ENCODE data around the gene PRSS8.

Gene PRSS8

DNA sequence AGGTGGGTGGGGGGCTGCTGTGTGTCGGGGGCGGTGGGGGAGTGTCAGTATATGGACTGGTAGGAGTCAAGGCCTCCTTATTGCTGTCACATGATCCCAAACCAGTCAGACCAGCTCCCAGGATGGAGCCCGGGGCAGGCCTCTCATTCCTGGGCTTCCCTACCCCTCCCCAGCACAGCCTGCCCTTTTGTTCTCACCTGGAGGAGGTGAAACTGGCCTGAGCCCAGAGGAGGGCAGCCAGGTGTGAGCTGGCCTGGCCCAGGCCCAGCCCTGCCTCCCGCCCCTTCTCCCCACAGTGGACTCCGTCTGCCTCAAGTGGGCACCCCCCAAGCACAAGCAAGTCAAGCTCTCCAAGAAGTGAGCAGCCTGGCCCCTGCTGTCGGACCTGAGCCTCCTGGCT lies 4.6 kb downstream of the PRSS8 start:
- H3K9ac ChIP-seq (ENCODE audit: insufficient read length, low read depth): no peak overlapping the region
- no peak overlapping the region for H3K4me3 ChIP-seq (ENCODE audit: insufficient read length, low read depth)
- no peaks in the 10 kb centered on the region for H3K9me3 ChIP-seq (ENCODE audit: insufficient read depth, low read length)
- H3K36me3 ChIP-seq (ENCODE audit: insufficient read depth, insufficient read length, low read length): peaks cover 72% of the 10 kb centered on the region
- H3K27me3 ChIP-seq (ENCODE audit: insufficient read depth, insufficient read length): no peaks in the 10 kb centered on the region
- peaks cover 29% of the 10 kb centered on the region for H3K4me1 ChIP-seq (ENCODE audit: insufficient read depth, insufficient read length)
- no peak for TF ChIP-seq ZNF274 (IDR thresholded peaks at IDR 0.05; ENCODE audit: low read depth, low read length)
- TF ChIP-seq SUZ12 (IDR thresholded peaks at IDR 0.05; ENCODE audit: extremely low read depth, insufficient read depth, insufficient read length): no peak
- no peak for TF ChIP-seq YY1 (IDR thresholded peaks at IDR 0.05; ENCODE audit: insufficient read depth, insufficient read length)
- no peak for DNase-seq (ENCODE audit: low read depth, low spot score)

DNA sequence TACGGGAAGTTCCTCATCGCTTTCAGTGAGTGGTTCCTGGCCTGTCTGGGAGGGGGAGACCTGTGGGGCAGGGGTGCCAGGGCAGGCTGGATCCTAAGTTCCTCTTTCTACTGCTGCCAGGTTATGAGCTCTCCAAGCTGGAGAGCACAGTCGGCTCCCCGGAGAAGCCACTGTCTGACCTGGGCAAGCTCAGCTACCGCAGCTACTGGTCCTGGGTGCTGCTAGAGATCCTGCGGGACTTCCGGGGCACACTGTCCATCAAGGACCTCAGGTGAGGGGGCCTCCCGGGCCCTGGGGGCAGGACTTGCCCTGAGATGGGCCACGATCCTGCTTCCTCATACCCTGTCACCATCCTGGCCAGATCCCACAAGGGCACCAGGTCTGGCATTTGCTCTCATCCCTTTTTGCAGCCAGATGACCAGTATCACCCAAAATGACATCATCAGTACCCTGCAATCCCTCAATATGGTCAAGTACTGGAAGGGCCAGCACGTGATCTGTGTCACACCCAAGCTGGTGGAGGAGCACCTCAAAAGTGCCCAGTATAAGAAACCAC lies 5.1 kb downstream of the PRSS8 start:
- Histone ChIP-seq H3K27me3 (ENCODE audit: insufficient read depth, insufficient read length) (no peaks in the 10 kb centered on the region), H3K4me3 (ENCODE audit: insufficient read length, low read depth) (no peak overlapping the region), H3K9me3 (ENCODE audit: insufficient read depth, low read length) (no peaks in the 10 kb centered on the region), H3K4me1 (ENCODE audit: insufficient read depth, insufficient read length) (peaks cover 27% of the 10 kb centered on the region), H3K36me3 (ENCODE audit: insufficient read depth, insufficient read length, low read length) (peaks cover 76% of the 10 kb centered on the region), H3K9ac (ENCODE audit: insufficient read length, low read depth) (no peak overlapping the region)
- DNase-seq (ENCODE audit: low read depth, low spot score): no peak
- TF ChIP-seq YY1 (IDR thresholded peaks at IDR 0.05; ENCODE audit: insufficient read depth, insufficient read length) (no peak), SUZ12 (IDR thresholded peaks at IDR 0.05; ENCODE audit: extremely low read depth, insufficient read depth, insufficient read length) (no peak), ZNF274 (IDR thresholded peaks at IDR 0.05; ENCODE audit: low read depth, low read length) (no peak)

DNA sequence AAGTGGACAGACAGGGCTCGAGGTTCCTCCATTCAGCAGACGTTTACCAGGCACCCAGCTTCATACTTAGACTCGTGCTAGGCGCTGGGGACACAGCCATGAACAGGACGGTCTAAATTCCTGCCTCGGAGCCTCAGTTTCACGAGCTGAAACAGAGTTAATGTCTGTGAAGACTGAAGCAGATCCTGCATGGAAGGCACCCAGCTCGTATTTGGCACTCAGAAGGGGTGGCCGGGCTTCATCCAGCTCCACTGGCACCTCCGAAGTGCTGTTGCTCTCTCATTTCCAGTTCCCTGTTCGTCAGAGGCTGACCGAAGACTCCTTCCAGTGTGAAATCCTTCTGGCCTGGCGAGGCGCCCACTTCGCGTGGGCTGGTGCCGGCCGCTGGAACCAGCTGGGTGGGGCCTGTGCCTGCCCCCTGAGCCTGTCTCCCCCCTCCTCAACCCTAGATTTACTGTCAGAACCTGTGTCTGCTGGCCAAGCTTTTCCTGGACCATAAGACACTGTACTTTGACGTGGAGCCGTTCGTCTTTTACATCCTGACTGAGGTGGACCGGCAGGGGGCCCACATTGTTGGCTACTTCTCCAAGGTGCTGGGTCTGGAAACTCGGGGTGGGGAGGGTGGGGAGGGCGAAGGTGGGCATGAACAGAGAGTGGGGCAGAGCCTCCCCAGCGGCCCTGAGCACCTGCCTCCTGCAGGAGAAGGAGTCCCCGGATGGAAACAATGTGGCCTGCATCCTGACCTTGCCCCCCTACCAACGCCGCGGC lies 5.8 kb downstream of the PRSS8 start:
- peaks cover 81% of the 10 kb centered on the region for H3K36me3 ChIP-seq (ENCODE audit: insufficient read depth, insufficient read length, low read length)
- TF ChIP-seq YY1 (IDR thresholded peaks at IDR 0.05; ENCODE audit: insufficient read depth, insufficient read length): no peak
- no peak for TF ChIP-seq ZNF274 (IDR thresholded peaks at IDR 0.05; ENCODE audit: low read depth, low read length)
- TF ChIP-seq SUZ12 (IDR thresholded peaks at IDR 0.05; ENCODE audit: extremely low read depth, insufficient read depth, insufficient read length): no peak

DNA sequence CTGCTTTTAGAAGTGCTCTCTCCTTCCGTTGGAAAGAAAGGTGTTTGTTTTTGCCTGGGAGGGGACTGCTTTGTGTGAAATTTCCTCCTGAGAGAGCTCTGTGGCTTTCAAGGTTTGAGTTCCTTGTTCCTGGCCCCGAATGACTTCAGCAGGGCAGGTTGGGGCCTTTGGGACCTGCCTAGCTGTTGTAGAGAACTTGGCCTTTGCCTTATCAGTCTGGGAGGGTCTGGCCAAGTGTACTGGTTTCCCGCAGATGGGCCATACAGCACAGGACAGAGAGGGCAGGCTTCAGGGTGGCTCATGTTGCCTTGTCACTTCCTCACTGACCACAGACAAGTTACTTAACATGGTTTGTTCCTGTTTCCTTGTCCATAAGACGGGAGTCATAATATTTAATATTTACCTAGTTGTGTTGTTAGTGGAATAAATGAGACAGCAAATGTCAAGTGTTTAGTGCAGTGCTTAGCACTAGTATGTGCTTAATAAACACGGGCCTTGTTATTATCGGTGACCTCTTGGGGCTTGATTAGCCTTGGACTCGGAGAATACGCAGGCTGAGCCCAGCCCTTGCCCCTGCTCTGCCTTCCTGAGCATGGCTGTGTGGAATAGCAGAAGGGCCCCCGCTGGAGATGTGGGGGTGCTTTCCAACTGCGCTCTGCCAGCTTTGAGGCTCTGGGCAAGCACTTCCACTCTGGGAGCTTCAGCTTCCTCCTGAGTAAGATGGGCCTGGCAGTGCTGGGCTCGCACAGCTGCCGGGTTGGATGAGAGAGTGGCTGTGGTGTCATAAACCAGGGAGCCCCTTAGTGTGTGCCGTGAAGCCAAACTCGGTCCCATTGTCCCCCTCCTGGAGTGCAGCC lies 6.6 kb downstream of the PRSS8 start:
- H3K9ac ChIP-seq (ENCODE audit: insufficient read length, low read depth): no peak overlapping the region
- peaks cover 86% of the 10 kb centered on the region for H3K36me3 ChIP-seq (ENCODE audit: insufficient read depth, insufficient read length, low read length)
- no peaks in the 10 kb centered on the region for H3K9me3 ChIP-seq (ENCODE audit: insufficient read depth, low read length)
- H3K4me3 ChIP-seq (ENCODE audit: insufficient read length, low read depth): no peak overlapping the region
- TF ChIP-seq ZNF274 (IDR thresholded peaks at IDR 0.05; ENCODE audit: low read depth, low read length) (no peak), YY1 (IDR thresholded peaks at IDR 0.05; ENCODE audit: insufficient read depth, insufficient read length) (no peak), SUZ12 (IDR thresholded peaks at IDR 0.05; ENCODE audit: extremely low read depth, insufficient read depth, insufficient read length) (no peak)
- H3K27me3 ChIP-seq (ENCODE audit: insufficient read depth, insufficient read length): no peaks in the 10 kb centered on the region
- DNase-seq (ENCODE audit: low read depth, low spot score): no peak
- H3K4me1 ChIP-seq (ENCODE audit: insufficient read depth, insufficient read length): peaks cover 27% of the 10 kb centered on the region

More for the DNA sequence above, 5.8 kb downstream of the PRSS8 start:
- no peak for DNase-seq (ENCODE audit: low read depth, low spot score)
- no peak overlapping the region for H3K4me3 ChIP-seq (ENCODE audit: insufficient read length, low read depth)
- peaks cover 27% of the 10 kb centered on the region for H3K4me1 ChIP-seq (ENCODE audit: insufficient read depth, insufficient read length)
- H3K9me3 ChIP-seq (ENCODE audit: insufficient read depth, low read length): no peaks in the 10 kb centered on the region
- no peaks in the 10 kb centered on the region for H3K27me3 ChIP-seq (ENCODE audit: insufficient read depth, insufficient read length)
- H3K9ac ChIP-seq (ENCODE audit: insufficient read length, low read depth): no peak overlapping the region

DNA sequence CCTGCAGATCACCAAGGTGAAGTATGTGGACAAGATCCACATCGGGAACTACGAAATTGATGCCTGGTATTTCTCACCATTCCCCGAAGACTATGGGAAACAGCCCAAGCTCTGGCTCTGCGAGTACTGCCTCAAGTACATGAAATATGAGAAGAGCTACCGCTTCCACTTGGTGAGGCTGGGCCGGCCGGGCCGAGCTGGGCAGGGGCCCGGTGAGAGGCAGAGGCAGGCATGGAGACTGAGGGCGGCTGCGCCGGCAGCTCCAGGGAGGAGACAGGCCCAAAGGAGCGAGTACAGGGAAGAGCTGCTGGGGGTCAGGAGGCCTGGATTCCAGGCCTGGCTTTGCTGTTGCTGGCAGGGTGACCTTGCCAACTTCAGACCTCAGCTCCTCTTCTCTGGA lies 8.3 kb downstream of the PRSS8 start:
- no peaks in the 10 kb centered on the region for H3K9me3 ChIP-seq (ENCODE audit: insufficient read depth, low read length)
- TF ChIP-seq SUZ12 (IDR thresholded peaks at IDR 0.05; ENCODE audit: extremely low read depth, insufficient read depth, insufficient read length) (no peak), ZNF274 (IDR thresholded peaks at IDR 0.05; ENCODE audit: low read depth, low read length) (no peak), YY1 (IDR thresholded peaks at IDR 0.05; ENCODE audit: insufficient read depth, insufficient read length) (no peak)
- H3K36me3 ChIP-seq (ENCODE audit: insufficient read depth, insufficient read length, low read length): peaks cover 81% of the 10 kb centered on the region
- DNase-seq (ENCODE audit: low read depth, low spot score): no peak
- no peaks in the 10 kb centered on the region for H3K27me3 ChIP-seq (ENCODE audit: insufficient read depth, insufficient read length)
- no peak overlapping the region for H3K9ac ChIP-seq (ENCODE audit: insufficient read length, low read depth)
- H3K4me1 ChIP-seq (ENCODE audit: insufficient read depth, insufficient read length): peaks cover 13% of the 10 kb centered on the region
- no peak overlapping the region for H3K4me3 ChIP-seq (ENCODE audit: insufficient read length, low read depth)

DNA sequence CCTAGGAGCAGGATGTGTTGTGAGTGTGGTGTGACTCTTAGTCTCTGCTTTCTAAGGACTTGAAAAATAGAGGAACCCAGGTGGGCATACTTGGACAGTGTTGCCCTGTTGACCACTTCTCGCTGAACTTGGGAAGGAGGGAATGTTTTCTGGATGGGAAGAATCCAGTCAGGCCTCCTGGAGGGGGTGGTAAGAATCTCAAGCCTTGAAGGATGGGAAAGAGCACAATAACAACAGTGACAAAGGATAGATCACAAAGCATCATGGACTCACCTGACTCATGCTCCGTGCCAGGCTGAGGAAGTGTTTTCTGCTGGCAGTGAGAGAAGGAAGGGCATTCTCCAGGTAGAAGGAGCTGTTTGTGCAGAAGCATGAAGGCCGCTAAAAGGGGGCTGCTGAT lies 9.7 kb downstream of the PRSS8 start:
- no peak for TF ChIP-seq ZNF274 (IDR thresholded peaks at IDR 0.05; ENCODE audit: low read depth, low read length)
- no peak for TF ChIP-seq YY1 (IDR thresholded peaks at IDR 0.05; ENCODE audit: insufficient read depth, insufficient read length)
- TF ChIP-seq SUZ12 (IDR thresholded peaks at IDR 0.05; ENCODE audit: extremely low read depth, insufficient read depth, insufficient read length): no peak
- H3K4me3 ChIP-seq (ENCODE audit: insufficient read length, low read depth): no peak overlapping the region
- H3K36me3 ChIP-seq (ENCODE audit: insufficient read depth, insufficient read length, low read length): peaks cover 81% of the 10 kb centered on the region
- peaks cover 10% of the 10 kb centered on the region for H3K4me1 ChIP-seq (ENCODE audit: insufficient read depth, insufficient read length)
- no peaks in the 10 kb centered on the region for H3K27me3 ChIP-seq (ENCODE audit: insufficient read depth, insufficient read length)
- H3K9me3 ChIP-seq (ENCODE audit: insufficient read depth, low read length): no peaks in the 10 kb centered on the region
- no peak overlapping the region for H3K9ac ChIP-seq (ENCODE audit: insufficient read length, low read depth)
- no peak for DNase-seq (ENCODE audit: low read depth, low spot score)

DNA sequence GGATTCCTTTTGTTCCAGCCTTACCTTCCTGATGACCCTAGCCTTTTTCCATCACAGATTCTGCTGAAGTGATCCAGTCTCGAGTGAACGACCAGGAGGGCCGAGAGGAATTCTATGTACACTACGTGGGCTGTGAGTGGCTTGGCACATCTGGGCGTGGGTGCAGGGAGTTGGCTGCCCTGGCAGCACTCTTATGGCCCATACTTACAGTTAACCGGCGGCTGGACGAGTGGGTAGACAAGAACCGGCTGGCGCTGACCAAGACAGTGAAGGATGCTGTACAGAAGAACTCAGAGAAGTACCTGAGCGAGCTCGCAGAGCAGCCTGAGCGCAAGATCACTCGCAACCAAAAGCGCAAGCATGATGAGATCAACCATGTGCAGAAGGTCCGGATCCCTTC lies 15.4 kb downstream of the PRSS8 start:
- H3K36me3 ChIP-seq (ENCODE audit: insufficient read depth, insufficient read length, low read length): peaks cover 57% of the 10 kb centered on the region
- H3K4me1 ChIP-seq (ENCODE audit: insufficient read depth, insufficient read length): peaks cover 8% of the 10 kb centered on the region
- no peak for DNase-seq (ENCODE audit: low read depth, low spot score)
- no peak overlapping the region for H3K4me3 ChIP-seq (ENCODE audit: insufficient read length, low read depth)
- H3K9ac ChIP-seq (ENCODE audit: insufficient read length, low read depth): no peak overlapping the region
- H3K9me3 ChIP-seq (ENCODE audit: insufficient read depth, low read length): no peaks in the 10 kb centered on the region
- no peak for TF ChIP-seq SUZ12 (IDR thresholded peaks at IDR 0.05; ENCODE audit: extremely low read depth, insufficient read depth, insufficient read length)
- TF ChIP-seq YY1 (IDR thresholded peaks at IDR 0.05; ENCODE audit: insufficient read depth, insufficient read length): no peak
- TF ChIP-seq ZNF274 (IDR thresholded peaks at IDR 0.05; ENCODE audit: low read depth, low read length): no peak
- H3K27me3 ChIP-seq (ENCODE audit: insufficient read depth, insufficient read length): no peaks in the 10 kb centered on the region
